Measurements from ENCODE around the gene CHAF1A. TPM values are rescaled to one million over a fixed set of nuclear protein-coding genes. Genes with fewer than 3 reads are reported as not detected.

Gene CHAF1A
- total RNA-seq, 4 donors from 2014 or later = 8.5 to 28.9 (median 11.1) TPM

DNA sequence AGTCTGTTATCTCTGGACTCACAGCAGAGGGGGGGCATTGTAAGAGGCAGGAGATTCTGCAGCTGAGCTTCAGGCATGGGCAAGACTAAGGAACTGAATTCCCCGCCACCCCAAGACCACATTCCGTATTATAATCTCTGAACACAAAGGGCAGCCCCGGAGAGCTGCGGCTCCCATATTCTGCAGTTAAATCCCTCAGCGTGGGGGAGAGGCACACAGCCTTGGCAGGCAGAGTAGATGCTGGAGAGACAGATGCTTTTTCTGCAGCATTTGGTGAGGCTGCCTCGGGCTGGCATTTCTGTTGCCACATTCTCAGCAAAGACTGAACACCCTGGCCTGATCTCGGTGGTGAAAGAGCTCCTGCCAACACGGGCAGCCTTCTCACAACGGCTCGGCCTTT is 12.9 kb downstream of the CHAF1A start:
- no peak overlapping the region for H3K4me3 ChIP-seq
- H3K36me3 ChIP-seq = no peaks in the 10 kb centered on the region
- WGBS, 2 donors (ENCODE audit: low coverage in 1 of 2) = 71% methylated on average over 10 of the region's 10 CpGs; no CpG with 5 or more reads in 1 of the 2 donors
- no peak for DNase-seq
- TF ChIP-seq POLR2AphosphoS5 (IDR thresholded peaks at IDR 0.05) = no peak
- no peak for TF ChIP-seq POLR2A (IDR thresholded peaks at IDR 0.05)
- TF ChIP-seq, protein P1, sequence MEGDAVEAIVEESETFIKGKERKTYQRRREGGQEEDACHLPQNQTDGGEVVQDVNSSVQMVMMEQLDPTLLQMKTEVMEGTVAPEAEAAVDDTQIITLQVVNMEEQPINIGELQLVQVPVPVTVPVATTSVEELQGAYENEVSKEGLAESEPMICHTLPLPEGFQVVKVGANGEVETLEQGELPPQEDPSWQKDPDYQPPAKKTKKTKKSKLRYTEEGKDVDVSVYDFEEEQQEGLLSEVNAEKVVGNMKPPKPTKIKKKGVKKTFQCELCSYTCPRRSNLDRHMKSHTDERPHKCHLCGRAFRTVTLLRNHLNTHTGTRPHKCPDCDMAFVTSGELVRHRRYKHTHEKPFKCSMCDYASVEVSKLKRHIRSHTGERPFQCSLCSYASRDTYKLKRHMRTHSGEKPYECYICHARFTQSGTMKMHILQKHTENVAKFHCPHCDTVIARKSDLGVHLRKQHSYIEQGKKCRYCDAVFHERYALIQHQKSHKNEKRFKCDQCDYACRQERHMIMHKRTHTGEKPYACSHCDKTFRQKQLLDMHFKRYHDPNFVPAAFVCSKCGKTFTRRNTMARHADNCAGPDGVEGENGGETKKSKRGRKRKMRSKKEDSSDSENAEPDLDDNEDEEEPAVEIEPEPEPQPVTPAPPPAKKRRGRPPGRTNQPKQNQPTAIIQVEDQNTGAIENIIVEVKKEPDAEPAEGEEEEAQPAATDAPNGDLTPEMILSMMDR (IDR thresholded peaks at IDR 0.05) = no peak
- TF ChIP-seq EP300 (IDR thresholded peaks at IDR 0.05; ENCODE audit: low read depth) = no peak
- in situ Hi-C loops (cut with MboI; ENCODE audit: low pct_ligation_motif_present in 1 of 4, low pct_unique_long_range_greater_than_20kb in 1 of 4, low sequenced_read_pairs in 3 of 4) = no loop called here
- no peak overlapping the region for H3K27ac ChIP-seq
- H3K27me3 ChIP-seq = no peaks in the 10 kb centered on the region
- H3K4me1 ChIP-seq = peaks cover 0 to 3% (median 0%) of the 10 kb centered on the region in 4 donors
- H3K9me3 ChIP-seq = no peaks in the 10 kb centered on the region
- intact Hi-C loops (cut with DNase I; ENCODE audit: low total_unique reads) = no loop called here

- WGBS, 2 donors (ENCODE audit: low coverage in 1 of 2) = 87 to 100% methylated on average over 1 to 9 of the region's 9 CpGs
- peaks cover 0 to 3% (median 0%) of the 10 kb centered on the region in 4 donors for H3K4me1 ChIP-seq
- no peak overlapping the region for H3K27ac ChIP-seq
- in situ Hi-C loops (cut with MboI; ENCODE audit: low pct_ligation_motif_present in 1 of 4, low pct_unique_long_range_greater_than_20kb in 1 of 4, low sequenced_read_pairs in 3 of 4) (no loop called here), intact Hi-C loops (cut with DNase I; ENCODE audit: low total_unique reads) (no loop called here)
- no peaks in the 10 kb centered on the region for H3K27me3 ChIP-seq
- no peaks in the 10 kb centered on the region for H3K9me3 ChIP-seq
- no peaks in the 10 kb centered on the region for H3K36me3 ChIP-seq
- TF ChIP-seq POLR2AphosphoS5 (IDR thresholded peaks at IDR 0.05) (no peak), EP300 (IDR thresholded peaks at IDR 0.05; ENCODE audit: low read depth) (no peak), POLR2A (IDR thresholded peaks at IDR 0.05) (no peak)
- TF ChIP-seq, protein P1 (IDR thresholded peaks at IDR 0.05) = no peak
- DNase-seq = no peak
- no peak overlapping the region for H3K4me3 ChIP-seq
Observed at GRCh38 chr19:4416268-4416667, 13.8 kb downstream of the CHAF1A start.

DNA sequence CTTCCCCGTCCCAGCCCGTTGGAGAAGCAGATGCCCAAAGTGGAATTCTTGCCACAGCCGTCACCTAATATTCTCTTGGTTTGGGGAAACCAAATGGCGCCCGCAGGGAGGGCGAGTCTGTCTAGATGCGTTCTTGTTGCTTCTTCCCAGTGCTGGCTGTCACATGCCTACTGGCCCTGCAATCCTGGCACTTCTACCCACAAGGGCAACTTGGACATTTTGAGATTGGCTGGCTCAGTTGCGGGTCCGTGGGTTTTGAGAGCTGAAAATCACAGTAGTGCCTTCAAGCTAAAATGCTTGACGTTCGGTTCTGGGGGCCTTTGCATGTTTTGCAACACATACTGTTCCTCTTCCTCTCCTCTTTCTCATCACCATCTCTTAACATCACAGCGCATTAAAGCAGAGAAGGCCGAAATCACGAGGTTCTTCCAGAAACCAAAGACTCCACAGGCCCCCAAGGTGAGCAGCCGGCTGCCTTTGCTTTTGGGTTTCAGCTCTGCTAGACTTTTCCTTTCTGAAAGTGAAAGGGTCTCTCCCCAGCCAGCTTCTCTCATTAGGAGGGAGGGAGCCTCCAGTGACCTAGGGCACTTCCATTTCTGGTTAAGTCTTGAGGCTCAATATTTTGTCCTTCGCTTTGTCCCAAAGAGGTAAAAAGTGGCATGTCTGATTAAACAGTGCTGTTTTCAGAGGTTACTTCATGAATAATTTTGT is 21.1 kb downstream of the CHAF1A start:
- Histone ChIP-seq H3K27me3 (no peaks in the 10 kb centered on the region), H3K4me1 (no peaks in the 10 kb centered on the region), H3K9me3 (no peaks in the 10 kb centered on the region), H3K27ac (no peak overlapping the region), H3K4me3 (no peak overlapping the region), H3K36me3 (no peaks in the 10 kb centered on the region)
- intact Hi-C loops (cut with DNase I; ENCODE audit: low total_unique reads) = no loop called here
- in situ Hi-C loops (cut with MboI; ENCODE audit: low pct_ligation_motif_present in 1 of 4, low pct_unique_long_range_greater_than_20kb in 1 of 4, low sequenced_read_pairs in 3 of 4) = no loop called here
- DNase-seq = no peak
- TF ChIP-seq POLR2AphosphoS5 (IDR thresholded peaks at IDR 0.05) (no peak), EP300 (IDR thresholded peaks at IDR 0.05; ENCODE audit: low read depth) (no peak), POLR2A (IDR thresholded peaks at IDR 0.05) (no peak)
- TF ChIP-seq, protein P1 (IDR thresholded peaks at IDR 0.05) = no peak
- WGBS, 2 donors (ENCODE audit: low coverage in 1 of 2) = 91 to 96% methylated on average over 7 to 16 of the region's 16 CpGs

DNA sequence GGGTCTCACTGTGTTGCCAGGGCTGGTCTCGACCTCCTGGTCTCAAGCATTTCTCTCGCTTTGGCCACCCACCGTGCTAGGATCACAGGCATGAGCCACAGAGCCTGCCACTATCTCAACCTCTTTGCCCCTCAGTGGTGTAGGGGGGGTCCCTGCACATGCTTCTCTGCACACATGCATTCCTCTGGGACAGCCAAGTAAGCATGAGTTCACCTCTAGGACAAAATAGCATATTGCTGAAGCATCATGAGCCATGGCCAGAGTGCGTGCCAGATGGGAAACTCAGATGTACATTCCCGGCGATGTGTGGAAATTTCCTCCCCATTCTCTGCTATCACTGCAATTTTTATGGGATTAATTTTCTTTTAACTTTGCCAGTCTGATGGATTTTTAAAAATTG is 23.1 kb downstream of the CHAF1A start:
- Histone ChIP-seq H3K36me3 (no peaks in the 10 kb centered on the region), H3K27me3 (no peaks in the 10 kb centered on the region), H3K4me3 (no peak overlapping the region), H3K4me1 (no peaks in the 10 kb centered on the region), H3K9me3 (no peaks in the 10 kb centered on the region), H3K27ac (no peak overlapping the region)
- intact Hi-C loops (cut with DNase I; ENCODE audit: low total_unique reads) (no loop called here), in situ Hi-C loops (cut with MboI; ENCODE audit: low pct_ligation_motif_present in 1 of 4, low pct_unique_long_range_greater_than_20kb in 1 of 4, low sequenced_read_pairs in 3 of 4) (no loop called here)
- DNase-seq = no peak
- TF ChIP-seq, protein P1 (IDR thresholded peaks at IDR 0.05) = no peak
- TF ChIP-seq EP300 (IDR thresholded peaks at IDR 0.05; ENCODE audit: low read depth) = no peak
- TF ChIP-seq POLR2A (IDR thresholded peaks at IDR 0.05) = no peak
- WGBS, 2 donors (ENCODE audit: low coverage in 1 of 2) = 90 to 100% methylated on average over 3 to 6 of the region's 6 CpGs
